Suprapubic skin (tissue), 4 donors: ENCODE results near the gene FPGS. TPM values are rescaled to one million over a fixed set of nuclear protein-coding genes. Genes with fewer than 3 reads are reported as not detected.

Experiments
- DNase-seq, 2 donors: peaks; one replicate each; pipeline ENCODE4 v3.0.0-alpha.2; 2019; ENCODE audit warnings: low spot score in 2 of 2
- H3K27ac ChIP-seq: fragments of 200-600 bp; sonication (generic); one replicate; pipeline ENCODE4 v1.5.1; 2019
- H3K27me3 ChIP-seq: fragments of 200-600 bp; sonication (generic); one replicate; pipeline ENCODE4 v1.5.1; 2019
- H3K36me3 ChIP-seq: fragments of 200-600 bp; sonication (generic); one replicate; pipeline ENCODE4 v1.5.1; 2019
- H3K4me1 ChIP-seq: fragments of 200-600 bp; sonication (generic); one replicate; pipeline ENCODE4 v1.5.1; 2019
- H3K4me3 ChIP-seq: fragments of 200-600 bp; sonication (generic); one replicate; pipeline ENCODE4 v1.5.1; 2019; ENCODE audit warnings: mild to moderate bottlenecking
- H3K9me3 ChIP-seq: fragments of 200-600 bp; sonication (generic); one replicate; pipeline ENCODE4 v1.5.1; 2019
- CTCF ChIP-seq, 2 donors: fragments of 200-600 bp in 1 of 2; fragments of 450-650 bp in 1 of 2; sonication (generic) in 1 of 2; IDR thresholded peaks; one replicate each; pipeline ENCODE4 v1.5.1; 2016 to 2019; ENCODE audit warnings: antibody characterized with exemption in 2 of 2, mild to moderate bottlenecking in 1 of 2, moderate library complexity in 1 of 2
- EP300 ChIP-seq: sonication (generic); formaldehyde crosslinking; IDR thresholded peaks from one replicate; pipeline ENCODE4 v1.6.1; 2017; ENCODE audit warnings: antibody characterized with exemption
- POLR2A ChIP-seq, 2 donors: fragments of 450-650 bp; IDR thresholded peaks; one replicate each; pipeline ENCODE4 v1.6.1; 2017; ENCODE audit warnings: antibody characterized with exemption in 2 of 2, mild to moderate bottlenecking in 2 of 2, moderate library complexity in 2 of 2
- POLR2AphosphoS5 ChIP-seq, 3 donors: sonication (generic); formaldehyde crosslinking; IDR thresholded peaks; one replicate each; pipeline ENCODE4 v1.6.1; 2017; ENCODE audit warnings: antibody characterized with exemption in 3 of 3
- WGBS: methylation state at CpG from one replicate; pipeline ENCODE4 v1.1.5; 2018; 5-methylcytosine and 5-hydroxymethylcytosine counted together
- total RNA-seq, 4 donors: library from RNA; depleted of rRNA; stranded (reverse); fragments of >200 nt; gene quantifications; one replicate each; pipeline ENCODE4 v1.1.0, GENCODE V29; 2016

The FPGS gene
- total RNA-seq, 4 donors from 2014 or later = 22.9 to 50.3 (median 28.3) TPM

GRCh38 chr9:127796225-127796813 lies 6.4 kb upstream of the FPGS start:
- no peak overlapping the region for H3K27ac ChIP-seq
- no peak overlapping the region for H3K4me3 ChIP-seq
- no peaks in the 10 kb centered on the region for H3K27me3 ChIP-seq
- H3K36me3 ChIP-seq = peaks cover 18% of the 10 kb centered on the region
- peaks cover 5% of the 10 kb centered on the region for H3K4me1 ChIP-seq
- no peaks in the 10 kb centered on the region for H3K9me3 ChIP-seq
- no peak for TF ChIP-seq EP300
- no peak for TF ChIP-seq POLR2AphosphoS5 (IDR thresholded peaks at IDR 0.05)
- no peak for TF ChIP-seq CTCF (IDR thresholded peaks at IDR 0.05)
- TF ChIP-seq POLR2A (IDR thresholded peaks at IDR 0.05) = no peak
- DNase-seq = peak in 1 of 2 donors; percentile 62
- WGBS = 61% methylated on average over 8 of the region's 8 CpGs

- Histone ChIP-seq H3K4me1 (peaks cover 11% of the 10 kb centered on the region), H3K27ac (no peak overlapping the region), H3K36me3 (peaks cover 12% of the 10 kb centered on the region), H3K9me3 (no peaks in the 10 kb centered on the region), H3K4me3 (no peak overlapping the region), H3K27me3 (no peaks in the 10 kb centered on the region)
- WGBS = 40% methylated on average over 11 of the region's 11 CpGs
- DNase-seq = no peak
- no peak for TF ChIP-seq CTCF (IDR thresholded peaks at IDR 0.05)
- no peak for TF ChIP-seq POLR2A (IDR thresholded peaks at IDR 0.05)
- TF ChIP-seq EP300 = no peak
- no peak for TF ChIP-seq POLR2AphosphoS5 (IDR thresholded peaks at IDR 0.05)
These were observed 5.8 kb upstream of the FPGS start for GRCh38 chr9:127796852-127797370.

- H3K27me3 ChIP-seq = no peaks in the 10 kb centered on the region
- no peak for TF ChIP-seq EP300
- peak in 1 of 2 donors; percentile 13 for TF ChIP-seq POLR2A (IDR thresholded peaks at IDR 0.05)
- TF ChIP-seq POLR2AphosphoS5 (IDR thresholded peaks at IDR 0.05) = no peak
- TF ChIP-seq CTCF (IDR thresholded peaks at IDR 0.05) = no peak
- H3K27ac ChIP-seq = peak overlapping the region; percentile 98
- 20% methylated on average over 10 of the region's 10 CpGs for WGBS
- peak overlapping the region; percentile 77 for H3K4me3 ChIP-seq
- peaks cover 37% of the 10 kb centered on the region for H3K4me1 ChIP-seq
- H3K36me3 ChIP-seq = peaks cover 13% of the 10 kb centered on the region
- no peaks in the 10 kb centered on the region for H3K9me3 ChIP-seq
- peak in 1 of 2 donors; percentile 61 for DNase-seq
These were observed 617 bp upstream of the FPGS start for GRCh38 chr9:127801955-127802575.

GRCh38 chr9:127803507-127804352 lies 1.0 kb downstream of the FPGS start:
- TF ChIP-seq CTCF (IDR thresholded peaks at IDR 0.05) = no peak
- peak in 1 of 3 donors; percentile 26 for TF ChIP-seq POLR2AphosphoS5 (IDR thresholded peaks at IDR 0.05)
- no peak for TF ChIP-seq POLR2A (IDR thresholded peaks at IDR 0.05)
- TF ChIP-seq EP300 = no peak
- Histone ChIP-seq H3K27me3 (no peaks in the 10 kb centered on the region), H3K4me1 (peaks cover 37% of the 10 kb centered on the region), H3K4me3 (peak overlapping the region; percentile 77), H3K9me3 (no peaks in the 10 kb centered on the region), H3K36me3 (peaks cover 28% of the 10 kb centered on the region), H3K27ac (peak overlapping the region; percentile 98)
- no peak for DNase-seq
- 28% methylated on average over 13 of the region's 18 CpGs for WGBS
